Measurements from ENCODE around the gene CCT2.

DNA sequence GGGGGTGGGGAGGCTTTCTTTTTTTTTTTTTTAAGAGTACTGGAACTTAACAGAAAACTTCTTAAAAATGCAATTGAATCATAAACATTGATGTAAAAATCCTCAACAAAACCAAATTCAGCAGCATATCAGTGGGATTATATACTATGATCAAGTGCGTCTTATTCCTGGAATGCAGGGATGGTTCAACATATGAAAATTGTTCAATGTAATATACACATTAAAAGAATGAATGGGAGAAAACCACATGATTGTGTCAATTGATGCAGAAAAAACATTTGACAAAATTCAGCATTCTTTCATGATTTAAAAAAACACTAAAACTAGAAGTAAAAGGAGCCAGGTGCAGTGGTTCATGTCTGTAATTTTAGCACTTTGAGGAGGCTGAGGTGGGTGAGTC is 41.2 kb upstream of the CCT2 start:
- TF ChIP-seq FOXK2 (IDR thresholded peaks at IDR 0.05), result no peak
- TF ChIP-seq SP1 (IDR thresholded peaks at IDR 0.05), result no peak
- no peak for TF ChIP-seq ARNT (IDR thresholded peaks at IDR 0.05)
- no peak for TF ChIP-seq ZNF384 (IDR thresholded peaks at IDR 0.05)
- TF ChIP-seq HDGF (IDR thresholded peaks at IDR 0.05; ENCODE audit: borderline replicate concordance), result no peak
- TF ChIP-seq SUZ12 (IDR thresholded peaks at IDR 0.05), result no peak
- no peak for TF ChIP-seq TARDBP (IDR thresholded peaks at IDR 0.05)
- TF ChIP-seq, protein P1, sequence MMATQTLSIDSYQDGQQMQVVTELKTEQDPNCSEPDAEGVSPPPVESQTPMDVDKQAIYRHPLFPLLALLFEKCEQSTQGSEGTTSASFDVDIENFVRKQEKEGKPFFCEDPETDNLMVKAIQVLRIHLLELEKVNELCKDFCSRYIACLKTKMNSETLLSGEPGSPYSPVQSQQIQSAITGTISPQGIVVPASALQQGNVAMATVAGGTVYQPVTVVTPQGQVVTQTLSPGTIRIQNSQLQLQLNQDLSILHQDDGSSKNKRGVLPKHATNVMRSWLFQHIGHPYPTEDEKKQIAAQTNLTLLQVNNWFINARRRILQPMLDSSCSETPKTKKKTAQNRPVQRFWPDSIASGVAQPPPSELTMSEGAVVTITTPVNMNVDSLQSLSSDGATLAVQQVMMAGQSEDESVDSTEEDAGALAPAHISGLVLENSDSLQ (IDR thresholded peaks at IDR 0.05), result no peak
- TF ChIP-seq FOXA1 (IDR thresholded peaks at IDR 0.05), result no peak
- no peak for TF ChIP-seq CTBP1 (IDR thresholded peaks at IDR 0.05; ENCODE audit: borderline replicate concordance)
